Spinal cord (tissue), 10 donors: ENCODE measurements around the gene RHEB. TPM values are rescaled to one million over a fixed set of nuclear protein-coding genes. Genes with fewer than 3 reads are reported as not detected.
A peak's percentile ranks its signal among the peaks of the same experiment; 100 is the strongest.

Experiments used
- DNase-seq, 6 donors: peaks; one replicate each; pipeline versions ENCODE4 v3.0.0 to v3.0.0-alpha.2; 2013 to 2015; ENCODE audit warnings: low spot score in 6 of 6, low read depth in 4 of 6
- H3K27ac ChIP-seq: one replicate; pipeline ENCODE4 v1.5.1; 2013; ENCODE audit warnings: low read depth, low read length, control low read depth
- H3K27me3 ChIP-seq: one replicate; pipeline ENCODE4 v1.6.1; 2013; ENCODE audit warnings: low read length; ENCODE audit not compliant: control insufficient read depth, insufficient read depth
- H3K36me3 ChIP-seq: one replicate; pipeline ENCODE4 v1.6.1; 2013; ENCODE audit warnings: low read length; ENCODE audit not compliant: control insufficient read depth, insufficient read depth
- H3K4me1 ChIP-seq: one replicate; pipeline ENCODE4 v1.6.1; 2013; ENCODE audit warnings: low read length; ENCODE audit not compliant: control insufficient read depth, insufficient read depth
- H3K4me3 ChIP-seq: one replicate; pipeline ENCODE4 v1.5.1; 2013; ENCODE audit warnings: low read depth, low read length, control low read depth
- H3K9me3 ChIP-seq: one replicate; pipeline ENCODE4 v1.6.1; 2013; ENCODE audit warnings: low read length; ENCODE audit not compliant: control insufficient read depth, insufficient read depth
- WGBS: methylation state at CpG from one replicate; pipeline ENCODE4 v1.1.5; 2013; ENCODE audit warnings: missing lambda C conversion rate; ENCODE audit not compliant: insufficient coverage; 5-methylcytosine and 5-hydroxymethylcytosine counted together
- polyA plus RNA-seq, 2 donors: library from polyadenylated mRNA; unstranded; fragments of 120-200 nt; gene quantifications; one replicate each; pipeline ENCODE4 v1.2.1, GENCODE V29; 2013; ENCODE audit not compliant: insufficient read length in 2 of 2
- total RNA-seq, 2 donors: library from RNA; depleted of rRNA in 1 of 2; stranded (reverse); fragments of 120-200 nt in 1 of 2; fragments of >200 nt in 1 of 2; gene quantifications; one replicate each; pipeline versions ENCODE4 v1.2.3 to v1.2.4, GENCODE V29; 2013 to 2014
- donor health status: healthy.

Gene RHEB
- total and polyA plus RNA-seq, 4 donors = 106 to 196 (median 151) TPM

DNA sequence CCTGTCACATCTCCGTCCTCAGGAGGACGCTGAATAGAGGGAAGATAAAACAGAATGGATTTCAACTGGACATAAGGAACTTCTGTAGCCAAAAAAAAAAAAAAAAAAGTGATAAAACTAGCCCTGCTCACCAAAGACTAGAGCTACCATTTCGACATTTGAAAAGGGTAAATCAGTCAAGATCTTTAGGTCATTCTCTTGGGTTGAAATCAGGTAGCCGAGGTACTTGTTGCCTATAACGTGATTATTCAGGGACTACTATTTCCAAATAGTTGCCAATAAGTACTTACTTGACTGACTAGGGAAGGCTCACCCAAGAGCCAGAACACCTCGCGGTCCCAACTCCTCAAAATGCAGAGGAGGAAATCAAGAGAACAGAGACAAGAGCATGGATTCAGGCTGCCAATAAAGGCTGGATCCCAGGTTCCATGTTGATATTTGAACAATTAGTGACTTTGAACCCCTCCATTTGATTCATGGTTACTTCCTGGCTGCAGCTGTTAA is 2.0 kb downstream of the RHEB start:
- Histone ChIP-seq H3K9me3 (no peaks in the 10 kb centered on the region), H3K27me3 (no peaks in the 10 kb centered on the region), H3K4me1 (peaks cover 25% of the 10 kb centered on the region), H3K27ac (peak overlapping the region; percentile 91), H3K36me3 (no peaks in the 10 kb centered on the region), H3K4me3 (peak overlapping the region; percentile 68)
- WGBS = 43% methylated on average over 2 of the region's 7 CpGs
- peak in 1 of 6 donors; percentile 11 for DNase-seq

DNA sequence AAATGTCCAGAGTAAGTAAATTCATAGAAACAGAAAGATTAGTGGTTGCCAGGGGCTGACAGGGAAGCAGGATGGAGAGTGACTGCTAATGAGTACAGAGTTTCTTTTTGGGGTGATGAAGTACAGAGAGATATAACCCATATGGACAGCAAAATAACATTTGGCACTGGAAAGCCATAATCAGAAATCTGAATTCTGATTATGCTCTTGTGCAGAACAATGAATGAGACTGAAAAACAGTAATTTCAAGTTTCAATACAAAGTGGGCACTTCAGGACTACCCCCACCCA is 4.5 kb downstream of the RHEB start:
- Histone ChIP-seq H3K9me3 (no peaks in the 10 kb centered on the region), H3K36me3 (no peaks in the 10 kb centered on the region), H3K27ac (no peak overlapping the region), H3K4me3 (no peak overlapping the region), H3K27me3 (no peaks in the 10 kb centered on the region), H3K4me1 (peaks cover 18% of the 10 kb centered on the region)
- peak in 1 of 6 donors; percentile 20 for DNase-seq

DNA sequence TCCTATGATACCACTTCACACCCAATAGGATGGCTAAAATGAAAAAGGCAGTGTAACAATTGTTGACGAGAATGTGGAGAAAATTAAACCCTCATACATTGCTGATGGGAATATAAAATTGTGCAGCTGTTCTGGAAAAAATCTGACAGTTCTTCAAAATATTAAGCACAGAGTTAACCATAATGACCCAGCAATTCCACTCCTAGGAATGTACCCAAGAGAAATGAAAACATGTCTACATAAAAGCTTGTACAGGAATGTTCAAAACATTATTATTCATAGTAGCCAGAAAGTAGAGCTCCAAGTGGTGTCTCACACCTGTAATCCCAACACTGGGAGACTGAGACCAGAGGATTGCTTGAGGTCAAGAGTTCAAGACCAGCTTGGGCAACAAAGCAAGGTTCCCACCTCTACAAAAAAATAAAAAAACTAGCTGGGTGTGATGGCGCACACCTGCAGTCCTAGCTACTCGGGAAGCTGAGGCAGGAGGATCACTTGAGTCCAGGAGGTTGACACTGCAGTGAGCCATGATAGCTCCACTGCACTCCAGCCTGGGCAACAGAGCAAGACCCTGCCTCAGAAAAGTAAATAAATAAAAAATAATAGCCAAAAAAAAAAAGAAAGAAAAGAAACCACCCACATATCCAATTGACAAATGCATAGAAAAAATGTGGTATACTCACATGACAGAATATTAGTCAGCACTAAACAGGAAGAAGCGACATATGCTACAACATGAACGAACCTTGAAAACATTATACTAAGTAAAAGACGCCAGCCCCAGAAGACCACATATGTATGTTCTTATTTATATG is 5.0 kb downstream of the RHEB start:
- peaks cover 16% of the 10 kb centered on the region for H3K4me1 ChIP-seq
- no peak for DNase-seq
- H3K27me3 ChIP-seq = no peaks in the 10 kb centered on the region
- WGBS = 100% methylated on average over 2 of the region's 6 CpGs
- H3K27ac ChIP-seq = no peak overlapping the region
- H3K36me3 ChIP-seq = no peaks in the 10 kb centered on the region
- H3K4me3 ChIP-seq = no peak overlapping the region
- no peaks in the 10 kb centered on the region for H3K9me3 ChIP-seq

DNA sequence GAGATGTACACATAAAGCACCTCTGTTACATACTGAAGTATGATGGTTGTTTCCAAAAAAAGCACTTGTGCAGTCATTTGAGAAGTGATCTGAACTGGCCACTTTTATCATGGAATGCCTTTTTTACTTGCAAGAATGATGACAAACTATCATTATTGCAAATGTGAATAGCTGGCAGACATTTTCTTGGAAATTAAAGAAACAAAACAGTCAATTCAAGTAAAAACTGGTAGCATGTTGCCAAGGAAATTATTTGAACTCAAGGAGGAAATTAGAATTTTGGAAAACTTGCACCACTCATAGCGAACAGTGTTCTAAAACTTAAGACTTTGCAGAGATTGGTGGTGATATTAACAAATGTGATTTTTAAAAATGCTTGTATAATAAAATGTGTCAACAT is 6.6 kb downstream of the RHEB start:
- no peaks in the 10 kb centered on the region for H3K36me3 ChIP-seq
- H3K27ac ChIP-seq = no peak overlapping the region
- DNase-seq = no peak
- H3K4me3 ChIP-seq = no peak overlapping the region
- peaks cover 18% of the 10 kb centered on the region for H3K4me1 ChIP-seq
- no CpG with 5 or more reads among the region's 1 CpG for WGBS
- H3K27me3 ChIP-seq = no peaks in the 10 kb centered on the region
- no peaks in the 10 kb centered on the region for H3K9me3 ChIP-seq

DNA sequence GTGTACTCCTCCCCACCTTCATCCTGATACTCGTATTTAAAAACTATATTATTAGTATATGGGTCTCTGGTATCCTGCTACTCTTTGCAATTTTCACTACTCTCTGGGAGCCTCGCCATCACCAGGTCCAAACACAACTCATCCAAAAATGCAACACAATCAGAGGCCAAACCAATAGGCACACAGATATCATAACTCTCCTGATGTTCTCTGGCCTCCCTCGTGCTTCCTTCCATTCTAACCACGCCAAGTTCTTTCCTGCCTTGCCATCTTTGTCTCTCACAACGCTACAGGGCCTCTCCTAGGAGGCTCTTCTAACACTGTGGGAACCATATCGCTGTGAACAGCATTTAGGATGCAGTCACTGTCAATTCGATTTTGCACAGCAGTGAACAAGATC is 7.3 kb downstream of the RHEB start:
- Histone ChIP-seq H3K27ac (no peak overlapping the region), H3K4me3 (no peak overlapping the region), H3K27me3 (no peaks in the 10 kb centered on the region), H3K9me3 (no peaks in the 10 kb centered on the region), H3K4me1 (peaks cover 14% of the 10 kb centered on the region), H3K36me3 (no peaks in the 10 kb centered on the region)
- WGBS = 66% methylated on average over 4 of the region's 7 CpGs
- no peak for DNase-seq

DNA sequence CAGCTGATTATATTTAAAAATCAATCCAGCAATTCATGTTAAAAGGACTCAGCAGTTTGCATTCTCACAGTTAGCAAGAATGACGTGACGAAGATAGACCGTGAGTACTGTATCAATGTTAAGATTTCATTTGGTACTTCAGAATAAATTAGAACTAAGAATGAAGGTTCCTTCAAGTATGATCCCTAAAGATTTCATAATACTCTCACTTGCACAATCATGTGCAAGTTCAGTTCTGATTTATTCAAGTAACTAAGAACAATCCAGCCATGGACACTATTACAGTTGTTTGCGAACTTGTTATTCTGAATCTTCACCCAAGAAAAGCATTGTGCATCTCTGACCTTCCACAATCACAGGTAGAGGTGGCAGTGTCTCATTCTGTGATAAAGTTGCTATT is 7.7 kb downstream of the RHEB start:
- no CpG with 5 or more reads among the region's 4 CpGs for WGBS
- H3K4me3 ChIP-seq = no peak overlapping the region
- H3K36me3 ChIP-seq = no peaks in the 10 kb centered on the region
- DNase-seq = no peak
- peaks cover 10% of the 10 kb centered on the region for H3K4me1 ChIP-seq
- no peaks in the 10 kb centered on the region for H3K9me3 ChIP-seq
- no peak overlapping the region for H3K27ac ChIP-seq
- no peaks in the 10 kb centered on the region for H3K27me3 ChIP-seq

DNA sequence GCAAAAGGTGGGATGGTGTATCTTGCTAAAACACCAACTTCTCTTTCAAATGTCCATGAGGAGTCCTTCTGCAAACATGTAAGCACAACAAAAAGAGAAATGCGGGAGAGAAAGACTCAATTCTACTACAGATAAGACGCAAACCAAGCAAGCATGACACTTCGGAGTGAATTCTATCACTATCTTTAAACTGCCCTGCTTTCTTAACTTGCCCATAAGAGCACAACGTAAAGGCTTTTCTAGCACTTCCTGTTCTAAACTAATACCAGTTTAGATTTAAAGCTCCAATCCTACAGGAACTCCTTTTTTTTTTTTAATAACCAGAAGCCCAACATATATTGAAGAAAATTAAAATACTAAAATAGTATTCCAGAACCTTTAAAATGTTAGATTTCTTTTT is 8.4 kb downstream of the RHEB start:
- no peaks in the 10 kb centered on the region for H3K36me3 ChIP-seq
- H3K27me3 ChIP-seq = no peaks in the 10 kb centered on the region
- no peaks in the 10 kb centered on the region for H3K9me3 ChIP-seq
- no peak overlapping the region for H3K4me3 ChIP-seq
- no peak overlapping the region for H3K27ac ChIP-seq
- DNase-seq = no peak
- no CpG with 5 or more reads among the region's 4 CpGs for WGBS
- H3K4me1 ChIP-seq = peaks cover 6% of the 10 kb centered on the region

DNA sequence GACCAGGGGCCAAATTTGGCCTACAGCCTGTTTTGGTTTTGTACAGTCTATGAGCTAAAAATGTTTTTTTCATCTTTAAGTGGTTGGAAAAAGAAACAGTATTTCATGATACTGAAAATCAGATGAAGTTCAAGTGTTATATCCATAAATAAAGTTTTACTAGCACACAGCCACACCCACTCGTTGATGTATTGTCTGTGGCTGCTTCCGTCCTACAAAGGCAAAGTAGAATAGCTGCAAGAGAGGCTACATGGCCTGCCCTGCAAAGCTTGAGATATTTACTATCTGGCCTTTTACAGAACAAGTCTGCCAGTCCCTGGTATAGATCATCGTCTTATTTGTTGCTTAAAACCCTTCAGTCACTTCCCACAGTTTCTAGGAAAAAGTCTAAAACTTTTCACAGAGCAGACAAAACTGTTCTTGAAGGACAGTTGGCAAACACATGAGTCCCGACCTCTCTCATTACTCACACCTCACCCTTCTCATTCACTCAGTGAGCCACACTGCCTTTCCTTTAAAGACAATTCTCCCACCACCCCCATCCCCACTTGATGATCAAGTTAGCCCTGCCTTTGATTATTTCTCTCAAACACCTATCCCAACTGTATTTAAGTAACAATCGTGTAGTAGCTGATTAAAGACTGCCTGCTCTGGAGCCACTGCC is 9.9 kb downstream of the RHEB start:
- 63% methylated on average over 4 of the region's 5 CpGs for WGBS
- H3K4me3 ChIP-seq = no peak overlapping the region
- H3K36me3 ChIP-seq = no peaks in the 10 kb centered on the region
- H3K27ac ChIP-seq = no peak overlapping the region
- DNase-seq = no peak
- H3K27me3 ChIP-seq = no peaks in the 10 kb centered on the region
- no peaks in the 10 kb centered on the region for H3K9me3 ChIP-seq
- peaks cover 5% of the 10 kb centered on the region for H3K4me1 ChIP-seq

DNA sequence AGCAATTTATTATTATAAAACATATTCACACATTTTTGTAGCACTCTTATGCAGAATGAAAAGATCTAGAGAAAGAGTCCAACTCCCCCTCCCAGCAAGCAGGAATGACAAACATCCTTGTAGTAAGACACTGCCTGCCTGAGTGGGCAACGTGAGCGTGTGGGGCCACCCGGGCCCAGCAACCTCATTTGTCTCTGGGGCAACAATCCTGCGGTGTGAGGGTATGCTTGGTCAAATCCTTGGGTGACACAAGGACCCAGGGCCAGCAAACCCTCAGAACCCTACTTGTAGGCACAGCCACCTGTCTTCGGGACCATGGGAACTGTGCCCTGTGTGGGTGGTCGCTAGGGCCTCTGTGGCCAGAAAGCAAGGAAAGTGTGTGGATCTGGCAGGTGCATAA is 10.7 kb downstream of the RHEB start:
- Histone ChIP-seq H3K4me3 (no peak overlapping the region), H3K9me3 (no peaks in the 10 kb centered on the region), H3K27ac (no peak overlapping the region), H3K4me1 (peaks cover 5% of the 10 kb centered on the region), H3K27me3 (no peaks in the 10 kb centered on the region), H3K36me3 (no peaks in the 10 kb centered on the region)
- no peak for DNase-seq
- 64% methylated on average over 2 of the region's 6 CpGs for WGBS

DNA sequence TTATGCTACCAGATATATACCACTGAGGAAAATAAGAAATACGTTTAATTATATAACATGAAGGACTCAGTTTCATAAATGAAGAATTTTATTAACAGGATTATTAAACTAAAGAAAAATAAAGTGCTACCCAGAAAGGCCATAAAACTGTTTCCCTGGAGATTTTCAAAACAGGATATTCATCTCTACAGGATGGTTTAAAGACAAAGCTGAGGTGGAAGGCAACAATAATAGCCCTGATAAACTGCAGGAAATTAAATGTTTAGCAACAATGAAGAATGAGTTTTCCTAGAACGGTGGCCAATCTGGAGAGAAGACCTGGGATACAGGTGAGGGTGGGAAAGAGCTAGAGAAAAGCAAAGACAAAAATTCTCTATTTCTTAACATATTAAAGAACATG is 11.9 kb downstream of the RHEB start:
- Histone ChIP-seq H3K4me3 (no peak overlapping the region), H3K27me3 (no peaks in the 10 kb centered on the region), H3K4me1 (peaks cover 5% of the 10 kb centered on the region), H3K36me3 (no peaks in the 10 kb centered on the region), H3K9me3 (no peaks in the 10 kb centered on the region), H3K27ac (no peak overlapping the region)
- WGBS = no CpG with 5 or more reads among the region's 2 CpGs
- DNase-seq = peak in 1 of 6 donors; percentile 14
